Right atrium auricular region (tissue), 2 donors: Measurements from ENCODE around the gene SLC23A2. TPM values are rescaled to one million over a fixed set of nuclear protein-coding genes. Genes with fewer than 3 reads are reported as not detected.
"Not testable (repeated sequence)": the region's sequence is repeated elsewhere in the genome, so short reads cannot be mapped to it uniquely, and the experiment has no call there.

Experiments
- DNase-seq: peaks from one replicate; pipeline ENCODE4 v3.0.0-alpha.2; 2019; ENCODE audit warnings: low spot score
- H3K27ac ChIP-seq, 2 donors: fragments of 200-600 bp; sonication (generic); 1 replicate in 1 of 2; 2 replicates in 1 of 2; pipeline ENCODE4 v1.5.1; 2016 to 2019
- H3K27me3 ChIP-seq, 2 donors: fragments of 200-600 bp; sonication (generic); one replicate each; pipeline versions ENCODE4 v1.5.1 to v1.6.0; 2017 to 2019
- H3K36me3 ChIP-seq: fragments of 200-600 bp; sonication (generic); one replicate; pipeline ENCODE4 v1.5.1; 2016
- H3K4me1 ChIP-seq, 2 donors: fragments of 200-600 bp; sonication (generic); one replicate each; pipeline versions ENCODE4 v1.5.1 to v1.6.0; 2017 to 2019
- H3K4me3 ChIP-seq, 2 donors: fragments of 200-600 bp; sonication (generic); 1 replicate in 1 of 2; 2 replicates in 1 of 2; pipeline ENCODE4 v1.5.1; 2017 to 2019; ENCODE audit warnings: mild to moderate bottlenecking in 1 of 2, moderate library complexity in 1 of 2
- H3K9me3 ChIP-seq, 2 donors: fragments of 200-600 bp; sonication (generic); one replicate each; pipeline ENCODE4 v1.5.1; 2019
- total RNA-seq, 2 donors: library from RNA; depleted of rRNA; stranded (reverse); fragments of >200 nt; gene quantifications; one replicate each; pipeline ENCODE4 v1.1.0, GENCODE V29; 2016
- TF ChIP-seq, protein P1 (sequence below), 2 donors: fragments of 200-600 bp; sonication (generic); IDR thresholded peaks; one replicate each; pipeline ENCODE4 v1.5.1; 2019; ENCODE audit warnings: antibody characterized with exemption in 2 of 2

SLC23A2 gene
- total RNA-seq, 2 donors from 2014 or later, result 9.8 to 10.8 TPM

DNA sequence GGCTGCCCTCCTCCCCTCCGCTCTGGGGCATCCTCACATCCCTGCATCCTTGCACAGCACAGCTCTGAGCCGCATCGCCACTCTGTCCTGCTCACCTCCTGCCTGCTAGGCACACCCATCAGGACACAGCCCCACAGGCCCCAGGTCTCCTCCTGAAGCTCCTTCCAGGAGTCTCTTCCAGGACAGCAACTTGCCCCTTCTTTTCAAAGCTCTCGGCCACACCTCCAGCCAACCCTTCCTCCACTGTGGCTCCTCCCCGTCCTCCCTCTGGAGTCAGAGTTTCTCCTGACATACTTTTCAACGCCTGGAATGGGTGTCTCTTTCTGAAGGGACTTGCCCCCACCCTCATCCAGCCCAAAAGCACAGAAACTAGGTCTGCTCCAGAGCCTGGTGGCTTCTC lies 77.3 kb downstream of the SLC23A2 start:
- Histone ChIP-seq H3K4me1 (peaks cover 0 to 11% of the 10 kb centered on the region in 2 donors), H3K9me3 (no peaks in the 10 kb centered on the region), H3K4me3 (no peak overlapping the region), H3K27me3 (no peaks in the 10 kb centered on the region), H3K36me3 (peaks cover 5% of the 10 kb centered on the region), H3K27ac (no peak overlapping the region)
- TF ChIP-seq, protein P1, sequence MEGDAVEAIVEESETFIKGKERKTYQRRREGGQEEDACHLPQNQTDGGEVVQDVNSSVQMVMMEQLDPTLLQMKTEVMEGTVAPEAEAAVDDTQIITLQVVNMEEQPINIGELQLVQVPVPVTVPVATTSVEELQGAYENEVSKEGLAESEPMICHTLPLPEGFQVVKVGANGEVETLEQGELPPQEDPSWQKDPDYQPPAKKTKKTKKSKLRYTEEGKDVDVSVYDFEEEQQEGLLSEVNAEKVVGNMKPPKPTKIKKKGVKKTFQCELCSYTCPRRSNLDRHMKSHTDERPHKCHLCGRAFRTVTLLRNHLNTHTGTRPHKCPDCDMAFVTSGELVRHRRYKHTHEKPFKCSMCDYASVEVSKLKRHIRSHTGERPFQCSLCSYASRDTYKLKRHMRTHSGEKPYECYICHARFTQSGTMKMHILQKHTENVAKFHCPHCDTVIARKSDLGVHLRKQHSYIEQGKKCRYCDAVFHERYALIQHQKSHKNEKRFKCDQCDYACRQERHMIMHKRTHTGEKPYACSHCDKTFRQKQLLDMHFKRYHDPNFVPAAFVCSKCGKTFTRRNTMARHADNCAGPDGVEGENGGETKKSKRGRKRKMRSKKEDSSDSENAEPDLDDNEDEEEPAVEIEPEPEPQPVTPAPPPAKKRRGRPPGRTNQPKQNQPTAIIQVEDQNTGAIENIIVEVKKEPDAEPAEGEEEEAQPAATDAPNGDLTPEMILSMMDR (IDR thresholded peaks at IDR 0.05), result no peak
- no peak for DNase-seq

DNA sequence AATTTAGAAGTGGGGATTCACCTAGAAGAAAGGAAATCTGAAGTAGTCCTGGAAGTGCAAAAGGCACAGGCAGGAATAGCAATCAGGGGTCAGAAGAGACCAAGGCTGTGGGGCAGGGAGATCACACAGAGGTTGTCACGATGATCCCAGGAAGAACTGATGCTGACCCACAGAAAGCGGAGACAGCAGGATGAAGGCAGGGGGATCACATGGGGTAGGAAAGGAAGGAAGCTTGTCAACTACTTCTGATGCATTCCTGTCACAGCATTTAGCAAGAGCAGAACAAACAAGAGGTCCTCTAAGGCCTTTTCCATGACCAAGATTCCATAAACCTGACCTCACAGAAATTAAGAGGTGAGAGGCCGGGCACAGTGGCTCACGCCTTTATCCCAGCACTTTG lies 79.1 kb downstream of the SLC23A2 start:
- Histone ChIP-seq H3K4me1 (peaks cover 0 to 30% of the 10 kb centered on the region in 2 donors), H3K4me3 (no peak overlapping the region), H3K36me3 (no peaks in the 10 kb centered on the region), H3K27me3 (no peaks in the 10 kb centered on the region), H3K27ac (no peak overlapping the region), H3K9me3 (no peaks in the 10 kb centered on the region)
- TF ChIP-seq, protein P1 (IDR thresholded peaks at IDR 0.05), result no peak
- no peak for DNase-seq

DNA sequence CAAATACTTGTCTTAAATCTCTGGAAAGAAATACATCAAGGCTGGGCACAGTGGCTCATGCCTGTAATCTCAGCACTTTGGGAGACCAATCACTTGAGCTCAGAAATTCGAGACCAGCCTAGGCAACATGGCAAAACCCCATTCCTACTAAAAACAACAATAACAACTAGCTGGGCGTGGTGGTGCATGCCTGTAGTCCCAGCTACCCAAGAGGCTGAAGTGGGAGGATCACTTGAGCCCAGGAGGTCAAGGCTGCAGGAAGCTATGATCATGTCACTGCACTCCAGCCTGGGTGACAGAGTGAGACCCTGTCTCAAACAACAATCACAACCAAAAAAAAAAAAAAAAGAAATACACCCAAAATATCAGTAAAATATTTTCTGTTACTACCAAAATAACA lies 80.0 kb downstream of the SLC23A2 start:
- not testable (repeated sequence) for H3K4me3 ChIP-seq, H3K9me3 ChIP-seq, DNase-seq, H3K27me3 ChIP-seq, H3K36me3 ChIP-seq, H3K27ac ChIP-seq
- peaks cover 0 to 29% of the 10 kb centered on the region in 2 donors for H3K4me1 ChIP-seq

DNA sequence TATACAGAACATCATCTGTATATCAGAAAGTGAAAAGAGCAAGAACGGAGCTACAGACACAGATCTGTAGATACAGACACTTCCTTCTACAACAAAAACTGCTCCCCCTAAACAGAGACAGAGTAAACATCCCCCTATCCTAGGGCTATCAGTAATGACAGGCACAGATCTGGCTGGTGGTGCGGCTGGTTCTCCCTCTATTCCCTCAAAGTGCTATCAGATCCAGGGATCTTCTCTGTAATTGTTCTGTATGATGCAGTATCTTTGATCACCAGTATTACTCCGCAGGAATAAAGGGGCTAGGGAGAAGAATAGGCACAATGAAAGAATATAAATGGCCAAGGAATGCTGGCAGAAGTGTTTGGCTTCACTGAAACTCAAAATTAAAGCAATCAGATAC lies 80.7 kb downstream of the SLC23A2 start:
- Histone ChIP-seq H3K36me3 (no peaks in the 10 kb centered on the region), H3K9me3 (no peaks in the 10 kb centered on the region), H3K27ac (no peak overlapping the region), H3K27me3 (no peaks in the 10 kb centered on the region), H3K4me1 (peaks cover 0 to 29% of the 10 kb centered on the region in 2 donors), H3K4me3 (no peak overlapping the region)
- TF ChIP-seq, protein P1 (IDR thresholded peaks at IDR 0.05), result no peak
- DNase-seq, result no peak

DNA sequence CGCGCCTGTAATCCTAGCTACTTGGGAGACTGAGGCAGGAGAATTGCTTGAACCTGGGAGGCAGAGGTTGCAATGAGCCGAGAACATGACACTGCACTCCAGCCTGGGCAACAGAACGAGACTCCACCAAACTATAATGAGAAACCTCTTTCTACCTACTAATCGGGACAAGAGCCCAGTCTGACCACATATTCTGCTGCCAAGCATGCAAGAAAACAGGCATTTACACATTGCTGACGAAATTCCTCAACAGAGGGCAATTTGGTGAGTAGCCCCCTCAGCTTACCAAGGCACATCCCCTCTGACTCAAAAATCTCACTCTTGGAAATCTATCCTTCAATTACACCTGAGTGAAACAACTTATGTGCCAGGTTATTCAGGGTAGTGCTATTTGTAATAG lies 81.2 kb downstream of the SLC23A2 start:
- no peak overlapping the region for H3K27ac ChIP-seq
- H3K36me3 ChIP-seq, result no peaks in the 10 kb centered on the region
- no peak for DNase-seq
- peaks cover 0 to 29% of the 10 kb centered on the region in 2 donors for H3K4me1 ChIP-seq
- no peak overlapping the region for H3K4me3 ChIP-seq
- TF ChIP-seq, protein P1 (IDR thresholded peaks at IDR 0.05), result no peak
- H3K9me3 ChIP-seq, result no peaks in the 10 kb centered on the region
- no peaks in the 10 kb centered on the region for H3K27me3 ChIP-seq

DNA sequence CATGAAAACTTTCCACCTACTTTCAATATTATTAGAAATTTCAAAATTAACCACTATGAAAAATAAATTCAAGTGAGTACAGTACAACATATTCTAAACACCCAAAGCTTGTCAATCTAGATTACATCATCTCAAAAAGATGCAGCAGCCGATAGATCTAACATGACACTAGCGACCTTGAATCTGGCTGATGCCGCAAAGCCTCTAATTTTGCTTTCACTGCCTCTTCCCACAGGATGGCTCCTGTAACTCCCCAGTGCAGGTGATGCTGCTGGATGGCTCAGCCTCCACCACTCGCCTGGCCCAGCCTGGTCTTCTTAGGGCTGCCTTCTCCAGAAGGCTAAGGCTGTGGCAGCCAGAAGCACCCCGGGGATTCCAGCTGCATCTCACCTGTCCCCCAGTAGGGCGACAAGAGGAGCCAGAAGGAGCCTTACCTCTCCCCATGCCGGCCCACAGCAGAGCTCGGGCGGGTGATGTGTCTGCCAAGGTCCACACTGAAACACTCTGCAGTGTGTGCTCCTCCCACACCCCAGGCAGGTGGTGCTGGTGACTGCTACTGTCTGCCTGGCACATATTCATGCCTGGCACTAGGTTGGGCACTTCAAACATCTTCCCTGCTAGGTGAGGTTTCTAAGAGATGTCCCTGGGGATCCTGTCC lies 82.1 kb downstream of the SLC23A2 start:
- Histone ChIP-seq H3K27me3 (no peaks in the 10 kb centered on the region), H3K36me3 (no peaks in the 10 kb centered on the region), H3K4me3 (no peak overlapping the region), H3K4me1 (peaks cover 0 to 29% of the 10 kb centered on the region in 2 donors), H3K9me3 (no peaks in the 10 kb centered on the region), H3K27ac (no peak overlapping the region)
- TF ChIP-seq, protein P1 (IDR thresholded peaks at IDR 0.05), result no peak
- no peak for DNase-seq
